PC-3 (cell line): ENCODE data around the gene ARL6IP4. TPM values are rescaled to one million over a fixed set of nuclear protein-coding genes. Genes with fewer than 3 reads are reported as not detected.

Experiments
- ATAC-seq: fragments of 200-7000 bp; cut with Tn5 transposase; 2 replicates; pipeline ENCODE4 v1.9.1; 2020; ENCODE audit warnings: mild to moderate bottlenecking, moderate library complexity
- BruUV-seq: library from RNA; stranded (reverse); fragments of 400-500 nt; replicated peaks from 2 replicates; lab custom pipeline; 2021; lab: Mats Ljungman, UMichigan
- CTCF ChIA-PET: fragments of 300-600 bp; sonication (Branson Sonifier 250); formaldehyde crosslinking; loops from one replicate; lab custom pipeline; 2022; ENCODE audit warnings: antibody characterized with exemption; lab: Charles Lee
- POLR2A ChIA-PET: fragments of 300-600 bp; sonication (Branson Sonifier 250); formaldehyde crosslinking; loops from one replicate; lab custom pipeline; 2022; ENCODE audit warnings: antibody characterized with exemption; ENCODE audit not compliant: unreplicated experiment; lab: Charles Lee
- DNase-seq: peaks from one replicate; pipeline ENCODE4 v3.0.0-alpha.2; 2015
- H2AFZ ChIP-seq: fragments of 300-600 bp; sonication (generic); 2 replicates; pipeline ENCODE4 v1.6.0; 2016; ENCODE audit warnings: antibody characterized with exemption, low read length
- H3F3A ChIP-seq: fragments of 300-600 bp; sonication (generic); one replicate; pipeline ENCODE4 v1.6.0; 2017; ENCODE audit warnings: antibody characterized with exemption, low read length, control low read depth, mild to moderate bottlenecking; ENCODE audit not compliant: unreplicated experiment
- H3K27ac ChIP-seq: fragments of 300-600 bp; sonication (generic); 2 replicates; pipeline ENCODE4 v1.5.1; 2016; ENCODE audit warnings: mild to moderate bottlenecking, low read length
- H3K27me3 ChIP-seq: fragments of 300-600 bp; sonication (generic); 2 replicates; pipeline ENCODE4 v1.6.1; 2016; ENCODE audit warnings: low read length, mixed read lengths
- H3K36me3 ChIP-seq: fragments of 300-600 bp; sonication (generic); 2 replicates; pipeline ENCODE4 v1.6.1; 2016; ENCODE audit warnings: low read depth, mixed run types, low read length, mixed read lengths
- H3K4me1 ChIP-seq: fragments of 300-600 bp; sonication (generic); 2 replicates; pipeline ENCODE4 v1.5.1; 2016; ENCODE audit warnings: low read length; ENCODE audit not compliant: insufficient read depth
- H3K4me2 ChIP-seq: fragments of 300-600 bp; sonication (generic); 2 replicates; pipeline ENCODE4 v1.6.0; 2016; ENCODE audit warnings: low read length
- H3K4me3 ChIP-seq: fragments of 300-600 bp; sonication (generic); 2 replicates; pipeline ENCODE4 v1.5.1; 2016; ENCODE audit warnings: mild to moderate bottlenecking, low read length, mixed read lengths
- H3K79me2 ChIP-seq: fragments of 300-600 bp; sonication (generic); 2 replicates; pipeline ENCODE4 v1.6.1; 2017; ENCODE audit warnings: low read length, mixed read lengths
- H3K9ac ChIP-seq: fragments of 300-600 bp; sonication (generic); 2 replicates; pipeline ENCODE4 v1.6.0; 2016; ENCODE audit warnings: mild to moderate bottlenecking, low read length
- H3K9me2 ChIP-seq: fragments of 300-600 bp; sonication (generic); replicated peaks from 2 replicates; pipeline ENCODE4 v1.6.1; 2016; ENCODE audit warnings: mixed run types, low read length, mixed read lengths
- H3K9me3 ChIP-seq: fragments of 300-600 bp; sonication (generic); 2 replicates; pipeline ENCODE4 v1.6.1; 2016; ENCODE audit warnings: low read length, mixed read lengths
- H4K20me1 ChIP-seq: fragments of 300-600 bp; sonication (generic); 2 replicates; pipeline ENCODE4 v1.6.1; 2016; ENCODE audit warnings: low read length, mixed read lengths
- EZH2 ChIP-seq: fragments of 300-600 bp; sonication (generic); IDR thresholded peaks from one replicate; pipeline ENCODE4 v1.6.1; 2017; ENCODE audit warnings: antibody characterized with exemption, mild to moderate bottlenecking, low read length; ENCODE audit not compliant: unreplicated experiment
- EZH2phosphoT487 ChIP-seq: fragments of 300-600 bp; sonication (generic); IDR thresholded peaks from 2 replicates; pipeline ENCODE4 v1.6.1; 2018; ENCODE audit warnings: mild to moderate bottlenecking, antibody characterized with exemption, low read length, borderline replicate concordance
- intact Hi-C: fragments of 100-400 bp; cut with micrococcal nuclease; formaldehyde crosslinking; loops from 2 replicates; pipeline ENCODE4 v1.9.0; 2023
- total RNA-seq: library from RNA; depleted of rRNA; stranded (reverse); fragments of >200 nt; gene quantifications from 2 replicates; pipeline ENCODE4 v1.2.3, GENCODE V29; 2014
- TF ChIP-seq, protein P1 (sequence below): fragments of 300-600 bp; sonication (generic); conservative IDR thresholded peaks from 2 replicates; pipeline ENCODE4 v1.5.1; 2017; ENCODE audit warnings: antibody characterized with exemption, low read depth, mild to moderate bottlenecking, low read length

Gene ARL6IP4
- total RNA-seq, 1 experiment from 2014 or later, result 363 TPM

DNA sequence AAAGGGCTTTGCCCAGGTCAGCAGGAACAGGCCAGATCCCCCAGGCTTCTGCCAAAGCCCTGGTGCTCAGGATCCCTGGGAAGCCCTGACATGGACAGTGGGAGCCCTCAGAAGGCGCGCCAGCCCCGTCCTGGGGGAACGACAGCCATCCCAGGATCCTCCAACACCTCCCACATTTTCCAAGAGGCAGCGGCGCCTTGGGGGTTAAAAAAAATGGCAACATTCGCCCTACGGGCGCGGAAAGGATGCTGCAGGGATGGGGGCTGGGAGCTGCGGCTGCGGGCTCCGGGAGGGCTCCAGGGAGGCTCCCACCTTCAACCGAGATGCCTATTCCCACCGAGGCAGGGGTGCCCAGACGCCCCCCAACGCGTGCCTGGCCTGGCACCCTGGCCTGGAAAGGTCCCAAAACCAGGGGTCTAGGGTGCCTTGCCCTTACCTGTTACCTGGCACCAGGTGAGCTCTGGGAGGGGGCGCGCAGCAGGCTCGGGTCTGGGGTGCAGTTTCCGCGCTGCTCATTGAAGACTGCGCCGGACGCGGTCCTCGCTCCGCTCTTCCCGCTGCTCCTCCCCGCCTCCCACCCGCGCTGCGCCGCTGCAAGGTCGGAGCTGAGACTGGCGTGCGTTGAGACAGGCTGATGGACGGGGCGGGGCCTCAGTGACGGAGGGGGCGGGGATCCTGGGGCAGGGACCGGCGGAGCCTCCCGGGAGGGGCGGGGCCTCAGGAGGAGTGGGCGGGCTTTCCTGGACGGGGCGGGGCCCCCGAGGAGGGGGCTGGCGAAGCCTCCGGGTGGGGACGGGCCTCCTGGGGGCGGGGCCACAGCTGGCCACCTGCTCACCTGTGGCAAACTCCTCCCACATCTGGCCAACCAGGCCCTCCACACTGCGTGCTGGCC is 14.4 kb upstream of the ARL6IP4 start, which contains the start of gene ABCB9:
Gene ABCB9 (minus strand): TSS at position 613 of the 892 bp plus-strand sequence. CDS start 6,228 bp downstream, outside the sequence.
- POLR2A ChIA-PET, result interaction anchor here (0.5 to 0.7 kb wide), 4 partner anchors 9 to 267 kb away, joined by 3 to 8 read pairs (median 4); partner anchors contain the start of gene MTRFR
- DNase-seq, result peak; percentile 96
- intact Hi-C loops, result no loop called here

GRCh38 chr12:122966743-122967550 is 13.5 kb upstream of the ARL6IP4 start:
- TF ChIP-seq, protein P1, sequence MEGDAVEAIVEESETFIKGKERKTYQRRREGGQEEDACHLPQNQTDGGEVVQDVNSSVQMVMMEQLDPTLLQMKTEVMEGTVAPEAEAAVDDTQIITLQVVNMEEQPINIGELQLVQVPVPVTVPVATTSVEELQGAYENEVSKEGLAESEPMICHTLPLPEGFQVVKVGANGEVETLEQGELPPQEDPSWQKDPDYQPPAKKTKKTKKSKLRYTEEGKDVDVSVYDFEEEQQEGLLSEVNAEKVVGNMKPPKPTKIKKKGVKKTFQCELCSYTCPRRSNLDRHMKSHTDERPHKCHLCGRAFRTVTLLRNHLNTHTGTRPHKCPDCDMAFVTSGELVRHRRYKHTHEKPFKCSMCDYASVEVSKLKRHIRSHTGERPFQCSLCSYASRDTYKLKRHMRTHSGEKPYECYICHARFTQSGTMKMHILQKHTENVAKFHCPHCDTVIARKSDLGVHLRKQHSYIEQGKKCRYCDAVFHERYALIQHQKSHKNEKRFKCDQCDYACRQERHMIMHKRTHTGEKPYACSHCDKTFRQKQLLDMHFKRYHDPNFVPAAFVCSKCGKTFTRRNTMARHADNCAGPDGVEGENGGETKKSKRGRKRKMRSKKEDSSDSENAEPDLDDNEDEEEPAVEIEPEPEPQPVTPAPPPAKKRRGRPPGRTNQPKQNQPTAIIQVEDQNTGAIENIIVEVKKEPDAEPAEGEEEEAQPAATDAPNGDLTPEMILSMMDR, result no peak
- no peak for TF ChIP-seq EZH2phosphoT487
- no peak for TF ChIP-seq EZH2
- H3K9ac ChIP-seq, result no peak overlapping the region
- no TSS peak for BruUV-seq
- H3K4me2 ChIP-seq, result peak overlapping the region; percentile 43
- no peaks in the 10 kb centered on the region for H4K20me1 ChIP-seq
- ATAC-seq (no peak), DNase-seq (no peak)
- ChIA-PET CTCF (no interaction called here), POLR2A (interaction anchor here (0.7 kb wide), 2 partner anchors 69 to 267 kb away, joined by 3 read pairs; partner anchors contain the start of gene MTRFR)
- no peaks in the 10 kb centered on the region for H3K36me3 ChIP-seq
- no peaks in the 10 kb centered on the region for H3F3A ChIP-seq
- intact Hi-C loops, result no loop called here
- H3K9me3 ChIP-seq, result no peaks in the 10 kb centered on the region
- no peak overlapping the region for H3K27ac ChIP-seq
- H2AFZ ChIP-seq, result peak overlapping the region; percentile 44; the same call in 1 of the 2 replicates
- no peaks in the 10 kb centered on the region for H3K27me3 ChIP-seq
- H3K79me2 ChIP-seq, result peaks cover 35% of the 10 kb centered on the region
- peaks cover 22% of the 10 kb centered on the region for H3K4me1 ChIP-seq
- H3K9me2 ChIP-seq, result no peaks in the 10 kb centered on the region
- H3K4me3 ChIP-seq, result no peak overlapping the region

More for the DNA sequence above, 14.4 kb upstream of the ARL6IP4 start, which contains the start of gene ABCB9:
- ATAC-seq, result peak; percentile 94
- H3K9me2 ChIP-seq, result no peaks in the 10 kb centered on the region
- CTCF ChIA-PET, result no interaction called here
- peak within 1 kb of the TSS; percentile 91 for H3K4me2 ChIP-seq
- H3K36me3 ChIP-seq, result no peaks in the 10 kb centered on the region
- no peaks in the 10 kb centered on the region for H3K9me3 ChIP-seq
- H3F3A ChIP-seq, result no peaks in the 10 kb centered on the region
- no peak within 1 kb of the TSS for H3K27ac ChIP-seq
- TSS peak; percentile 55 for BruUV-seq
- H4K20me1 ChIP-seq, result no peaks in the 10 kb centered on the region
- H2AFZ ChIP-seq, result peak within 1 kb of the TSS; percentile 87
- peak within 1 kb of the TSS; percentile 99 for H3K4me3 ChIP-seq
- H3K27me3 ChIP-seq, result no peaks in the 10 kb centered on the region
- H3K79me2 ChIP-seq, result peaks cover 35% of the 10 kb centered on the region
- TF ChIP-seq EZH2phosphoT487, result no peak
- no peak for TF ChIP-seq EZH2
- TF ChIP-seq, protein P1, result no peak
- peaks cover 22% of the 10 kb centered on the region for H3K4me1 ChIP-seq
- peak within 1 kb of the TSS; percentile 72 for H3K9ac ChIP-seq
